DOHH2 (cell line): Measurements from ENCODE around the gene FRG2B.

Experiments used
- H3F3A ChIP-seq: fragments of 200-600 bp; sonication (generic), shearing (Covaris generic); 2 replicates; pipeline ENCODE4 v1.6.0; 2016; ENCODE audit warnings: antibody characterized with exemption, mild to moderate bottlenecking; ENCODE audit not compliant: control insufficient read depth, insufficient read depth
- H3K27ac ChIP-seq: fragments of 200-600 bp; sonication (generic); 2 replicates; pipeline ENCODE4 v1.5.1; 2014; ENCODE audit warnings: low read depth, mild to moderate bottlenecking, low read length, moderate library complexity
- H3K27me3 ChIP-seq: fragments of 200-600 bp; sonication (generic); 2 replicates; pipeline ENCODE4 v1.6.1; 2014; ENCODE audit warnings: mild to moderate bottlenecking, low read length, mixed read lengths; ENCODE audit not compliant: control insufficient read depth
- H3K36me3 ChIP-seq: fragments of 200-600 bp; sonication (generic); 2 replicates; pipeline ENCODE4 v1.6.1; 2014; ENCODE audit warnings: mild to moderate bottlenecking, low read length, moderate library complexity, mixed read lengths; ENCODE audit not compliant: control insufficient read depth
- H3K4me1 ChIP-seq: fragments of 200-600 bp; sonication (generic); 2 replicates; pipeline ENCODE4 v1.6.1; 2014; ENCODE audit warnings: mild to moderate bottlenecking, low read length, mixed read lengths; ENCODE audit not compliant: control insufficient read depth
- H3K4me2 ChIP-seq: fragments of 200-600 bp; sonication (generic); 2 replicates; pipeline ENCODE4 v1.6.0; 2014; ENCODE audit warnings: mild to moderate bottlenecking, low read length, moderate library complexity
- H3K4me3 ChIP-seq: fragments of 200-600 bp; sonication (generic); 2 replicates; pipeline ENCODE4 v1.5.1; 2014; ENCODE audit warnings: mild to moderate bottlenecking, low read length, mixed read lengths
- H3K79me2 ChIP-seq: fragments of 200-600 bp; sonication (generic); 2 replicates; pipeline ENCODE4 v1.6.1; 2014; ENCODE audit warnings: mild to moderate bottlenecking, low read length, mixed read lengths; ENCODE audit not compliant: control insufficient read depth
- H3K9me2 ChIP-seq: fragments of 200-600 bp; sonication (generic); replicated peaks from 2 replicates; pipeline ENCODE4 v1.6.1; 2014; ENCODE audit warnings: mild to moderate bottlenecking, low read length, mixed read lengths; ENCODE audit not compliant: control insufficient read depth
- H3K9me3 ChIP-seq: fragments of 200-600 bp; sonication (generic); 2 replicates; pipeline ENCODE4 v1.6.1; 2014; ENCODE audit warnings: antibody characterized with exemption, low read length, mixed read lengths; ENCODE audit not compliant: control insufficient read depth, insufficient read depth
- H4K20me1 ChIP-seq: fragments of 200-600 bp; sonication (generic); 2 replicates; pipeline ENCODE4 v1.6.0; 2014; ENCODE audit warnings: low read depth, mild to moderate bottlenecking, antibody characterized with exemption, low read length, moderate library complexity; ENCODE audit not compliant: control insufficient read depth, insufficient read depth
- EZH2phosphoT487 ChIP-seq: fragments of 200-600 bp; sonication (generic); IDR thresholded peaks from 2 replicates; pipeline ENCODE4 v1.6.1; 2017; ENCODE audit warnings: borderline replicate concordance, mild to moderate bottlenecking, antibody characterized with exemption, low read length, moderate library complexity, mixed read lengths
- TF ChIP-seq, protein P1 (sequence below): fragments of 200-600 bp; sonication (generic); IDR thresholded peaks from one replicate; pipeline ENCODE4 v1.5.1; 2014; ENCODE audit warnings: antibody characterized with exemption, mild to moderate bottlenecking, low read depth, low read length; ENCODE audit not compliant: poor library complexity, severe bottlenecking

Gene FRG2B

DNA sequence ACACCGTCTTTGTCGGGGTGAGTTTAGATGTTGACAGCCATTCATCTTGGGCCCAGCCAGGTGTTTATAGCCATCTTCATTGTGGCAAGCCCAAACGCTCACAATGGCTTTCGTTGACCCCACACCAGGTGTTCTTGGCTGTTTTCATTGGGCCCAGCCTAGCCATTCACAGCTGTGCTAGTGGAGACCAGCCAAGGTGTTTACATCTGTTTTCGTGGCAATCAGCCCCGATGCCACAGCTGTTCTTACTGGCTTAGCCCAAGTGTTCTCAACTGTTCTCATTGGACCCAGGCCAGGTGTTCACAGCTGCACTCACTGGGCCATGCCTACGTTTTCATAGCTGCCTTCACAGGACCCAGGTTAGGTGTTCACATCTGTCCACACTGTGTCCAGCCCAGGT, 7.7 kb downstream of the FRG2B start:
- Histone ChIP-seq H3F3A (no peaks in the 10 kb centered on the region), H3K4me3 (no peak overlapping the region), H3K4me2 (no peak overlapping the region), H3K4me1 (no peaks in the 10 kb centered on the region), H3K27ac (no peak overlapping the region), H3K9me2 (no peaks in the 10 kb centered on the region), H3K79me2 (no peaks in the 10 kb centered on the region), H3K9me3 (0 out of 2 replicates have a peak, but pooled peaks cover 3% of the 10 kb centered on the region), H3K36me3 (no peaks in the 10 kb centered on the region), H4K20me1 (no peaks in the 10 kb centered on the region), H3K27me3 (no peaks in the 10 kb centered on the region)
- TF ChIP-seq, protein P1, sequence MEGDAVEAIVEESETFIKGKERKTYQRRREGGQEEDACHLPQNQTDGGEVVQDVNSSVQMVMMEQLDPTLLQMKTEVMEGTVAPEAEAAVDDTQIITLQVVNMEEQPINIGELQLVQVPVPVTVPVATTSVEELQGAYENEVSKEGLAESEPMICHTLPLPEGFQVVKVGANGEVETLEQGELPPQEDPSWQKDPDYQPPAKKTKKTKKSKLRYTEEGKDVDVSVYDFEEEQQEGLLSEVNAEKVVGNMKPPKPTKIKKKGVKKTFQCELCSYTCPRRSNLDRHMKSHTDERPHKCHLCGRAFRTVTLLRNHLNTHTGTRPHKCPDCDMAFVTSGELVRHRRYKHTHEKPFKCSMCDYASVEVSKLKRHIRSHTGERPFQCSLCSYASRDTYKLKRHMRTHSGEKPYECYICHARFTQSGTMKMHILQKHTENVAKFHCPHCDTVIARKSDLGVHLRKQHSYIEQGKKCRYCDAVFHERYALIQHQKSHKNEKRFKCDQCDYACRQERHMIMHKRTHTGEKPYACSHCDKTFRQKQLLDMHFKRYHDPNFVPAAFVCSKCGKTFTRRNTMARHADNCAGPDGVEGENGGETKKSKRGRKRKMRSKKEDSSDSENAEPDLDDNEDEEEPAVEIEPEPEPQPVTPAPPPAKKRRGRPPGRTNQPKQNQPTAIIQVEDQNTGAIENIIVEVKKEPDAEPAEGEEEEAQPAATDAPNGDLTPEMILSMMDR: no peak
- no peak for TF ChIP-seq EZH2phosphoT487

DNA sequence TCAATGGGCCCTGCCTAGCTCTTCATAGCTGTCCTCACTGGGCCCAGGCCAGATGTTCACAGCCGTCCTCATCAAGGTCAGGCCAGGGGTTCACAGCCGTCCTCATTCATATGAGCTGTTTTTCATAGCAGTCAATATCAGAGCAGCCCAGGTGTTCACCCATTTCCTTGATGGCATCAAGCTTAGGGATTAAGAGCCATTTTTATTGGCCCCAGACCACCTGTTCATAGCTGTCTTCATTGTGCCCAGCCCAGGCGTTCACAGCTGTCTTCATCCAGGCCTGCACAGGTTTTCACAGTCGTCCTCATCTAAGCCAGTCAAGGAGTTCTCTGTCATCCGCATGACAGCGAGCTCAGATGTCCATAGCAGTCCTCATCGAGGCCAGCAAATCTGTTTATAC, 9.4 kb downstream of the FRG2B start:
- Histone ChIP-seq H3K36me3 (no peaks in the 10 kb centered on the region), H4K20me1 (no peaks in the 10 kb centered on the region), H3K27me3 (no peaks in the 10 kb centered on the region), H3K4me3 (no peak overlapping the region), H3K79me2 (no peaks in the 10 kb centered on the region), H3K4me2 (no peak overlapping the region), H3K27ac (no peak overlapping the region), H3F3A (no peaks in the 10 kb centered on the region), H3K4me1 (no peaks in the 10 kb centered on the region), H3K9me3 (0 out of 2 replicates have a peak, but pooled peaks cover 3% of the 10 kb centered on the region), H3K9me2 (no peaks in the 10 kb centered on the region)
- TF ChIP-seq EZH2phosphoT487: no peak
- TF ChIP-seq, protein P1: no peak

DNA sequence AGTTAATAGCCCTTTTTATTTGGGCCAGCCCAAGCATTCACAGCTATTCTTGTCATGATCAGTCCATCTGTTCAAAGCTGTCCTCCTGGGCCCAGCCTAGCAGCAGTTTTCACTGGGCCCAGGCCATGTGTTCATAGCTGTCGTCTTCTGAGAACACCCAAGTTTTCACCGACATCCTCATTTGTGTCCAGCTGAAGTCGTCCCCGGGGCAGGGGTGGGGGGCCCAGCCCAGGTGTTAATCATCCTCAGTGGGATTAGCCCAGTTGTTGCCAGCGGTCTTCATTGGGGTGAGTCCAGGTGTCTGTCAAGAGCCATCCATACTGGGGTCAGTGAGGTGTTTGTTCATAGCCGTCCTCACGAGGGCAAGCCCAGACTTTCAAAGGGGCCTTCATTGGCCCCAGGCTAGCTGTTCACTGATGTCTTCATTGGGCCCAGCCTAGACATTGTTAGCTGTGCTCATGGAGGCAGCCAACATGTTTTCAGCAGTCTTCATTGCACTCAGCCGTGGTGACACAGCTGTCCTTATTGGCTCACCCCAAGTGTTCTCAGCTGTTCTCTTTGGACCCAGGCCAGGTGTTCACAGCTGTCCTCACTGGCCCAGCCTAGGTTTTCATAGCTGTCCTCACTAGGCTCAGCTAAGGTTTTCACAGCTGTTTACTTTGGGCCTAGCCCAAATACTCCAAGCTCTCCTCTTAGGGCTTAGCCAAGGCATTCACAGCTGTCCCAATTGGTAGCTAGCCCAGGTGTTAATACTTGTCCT, 10.0 kb downstream of the FRG2B start:
- Histone ChIP-seq H3K79me2 (no peaks in the 10 kb centered on the region), H3K4me1 (no peaks in the 10 kb centered on the region), H3K27ac (no peak overlapping the region), H3K9me2 (no peaks in the 10 kb centered on the region), H3K4me2 (no peak overlapping the region), H4K20me1 (no peaks in the 10 kb centered on the region), H3F3A (no peaks in the 10 kb centered on the region), H3K4me3 (no peak overlapping the region), H3K27me3 (no peaks in the 10 kb centered on the region), H3K9me3 (0 out of 2 replicates have a peak, but pooled peaks cover 3% of the 10 kb centered on the region), H3K36me3 (no peaks in the 10 kb centered on the region)
- TF ChIP-seq, protein P1: no peak
